ENCODE data around the gene CACNA1G. TPM values are rescaled to one million over a fixed set of nuclear protein-coding genes. Genes with fewer than 3 reads are reported as not detected.

Gene CACNA1G
- total RNA-seq, 1 donor from 2014 or later: 0.07 TPM

- no peaks in the 10 kb centered on the region for H3K9me3 Mint-ChIP-seq
- DNase-seq (no peak), ATAC-seq (ENCODE audit: low read depth) (no peak)
- intact Hi-C loops (cut with micrococcal nuclease): no loop called here
- POLR2A ChIA-PET: no interaction called here
- peaks cover 9% of the 10 kb centered on the region for H3K27me3 Mint-ChIP-seq
- no peaks in the 10 kb centered on the region for H3K4me1 Mint-ChIP-seq
- no peaks in the 10 kb centered on the region for H3K36me3 Mint-ChIP-seq (ENCODE audit: low read depth)
- no peak overlapping the region for H3K4me3 Mint-ChIP-seq
- CTCF ChIA-PET: no interaction called here
- no peak for TF ChIP-seq CTCF (IDR thresholded peaks at IDR 0.05)
- H3K27ac Mint-ChIP-seq: no peak overlapping the region
These were observed 105.8 kb downstream of the CACNA1G start for GRCh38 chr17:50666316-50666715.

DNA sequence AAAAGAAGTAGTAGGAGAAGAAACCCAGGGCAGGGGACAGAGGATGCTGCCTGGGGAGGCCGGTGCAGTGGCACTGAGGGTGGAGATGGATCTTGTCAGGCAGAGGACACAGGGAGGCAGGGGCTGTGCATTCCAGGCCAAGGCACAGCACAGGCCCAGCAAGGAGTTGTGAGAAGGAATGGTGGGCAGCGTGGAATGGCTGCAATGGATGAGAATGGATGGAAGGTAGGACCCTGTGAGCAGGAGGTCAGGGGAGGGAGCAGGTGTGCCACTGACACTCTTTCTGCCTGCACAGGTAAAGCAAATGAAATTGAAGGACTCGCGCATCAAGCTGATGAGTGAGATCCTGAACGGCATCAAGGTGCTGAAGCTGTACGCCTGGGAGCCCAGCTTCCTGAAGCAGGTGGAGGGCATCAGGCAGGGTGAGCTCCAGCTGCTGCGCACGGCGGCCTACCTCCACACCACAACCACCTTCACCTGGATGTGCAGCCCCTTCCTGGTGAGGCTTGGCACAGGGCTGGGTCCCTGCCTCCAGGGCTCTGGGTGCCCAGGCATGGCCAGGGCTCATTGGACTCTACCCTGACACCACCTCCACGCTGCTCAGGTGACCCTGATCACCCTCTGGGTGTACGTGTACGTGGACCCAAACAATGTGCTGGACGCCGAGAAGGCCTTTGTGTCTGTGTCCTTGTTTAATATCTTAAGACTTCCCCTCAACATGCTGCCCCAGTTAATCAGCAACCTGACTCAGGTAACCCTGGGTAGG lies 106.9 kb downstream of the CACNA1G start:
- POLR2A ChIA-PET: no interaction called here
- CTCF ChIA-PET: no interaction called here
- ATAC-seq (ENCODE audit: low read depth): no peak

DNA sequence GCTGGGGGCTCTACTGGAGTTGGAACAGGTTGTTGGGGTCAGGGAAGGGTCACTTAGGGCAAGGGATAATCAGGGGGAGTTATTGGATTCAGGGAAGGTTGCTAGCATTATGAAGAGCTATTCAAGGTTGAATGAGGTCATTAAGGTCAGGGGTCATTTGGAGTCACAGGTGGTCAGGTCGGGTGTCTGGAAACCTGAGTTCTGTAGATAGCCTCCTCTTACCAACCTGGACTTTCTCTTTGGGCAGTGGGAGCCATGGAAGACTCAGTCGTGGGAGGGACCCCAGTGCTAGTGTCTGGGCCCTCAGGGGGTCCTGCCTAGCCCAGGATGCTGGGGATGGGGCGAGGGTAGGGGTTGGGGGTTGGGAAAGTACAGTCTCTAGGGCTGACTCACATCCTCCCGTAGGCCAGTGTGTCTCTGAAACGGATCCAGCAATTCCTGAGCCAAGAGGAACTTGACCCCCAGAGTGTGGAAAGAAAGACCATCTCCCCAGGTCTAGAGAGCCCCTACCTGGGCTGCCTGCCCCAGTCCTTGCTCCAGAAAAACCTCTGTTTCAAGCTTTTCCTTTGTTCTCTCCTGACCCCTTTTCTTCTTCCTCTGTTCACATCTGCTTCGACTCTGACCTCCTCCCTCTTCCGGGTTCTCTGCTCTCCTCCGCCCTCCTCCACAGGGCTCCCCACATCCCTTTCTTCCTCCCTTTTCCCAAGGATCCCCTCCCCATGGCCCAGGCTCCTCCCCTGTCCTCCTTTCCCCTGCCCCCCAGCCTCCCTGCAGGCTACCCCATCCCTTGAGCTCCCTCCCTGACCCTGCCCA lies 107.7 kb downstream of the CACNA1G start:
- Mint-ChIP-seq H3K27ac (no peak overlapping the region), H3K36me3 (ENCODE audit: low read depth) (no peaks in the 10 kb centered on the region), H3K4me1 (no peaks in the 10 kb centered on the region), H3K27me3 (peaks cover under 1% of the 10 kb centered on the region), H3K9me3 (no peaks in the 10 kb centered on the region), H3K4me3 (no peak overlapping the region)
- TF ChIP-seq CTCF (IDR thresholded peaks at IDR 0.05): no peak
- POLR2A ChIA-PET: no interaction called here
- no peak for ATAC-seq (ENCODE audit: low read depth)
- intact Hi-C loops (cut with micrococcal nuclease): no loop called here
- DNase-seq: no peak
- CTCF ChIA-PET: no interaction called here

More for the DNA sequence above, 106.9 kb downstream of the CACNA1G start:
- Mint-ChIP-seq H3K4me3 (no peak overlapping the region), H3K4me1 (no peaks in the 10 kb centered on the region), H3K36me3 (ENCODE audit: low read depth) (no peaks in the 10 kb centered on the region), H3K27ac (no peak overlapping the region), H3K9me3 (no peaks in the 10 kb centered on the region), H3K27me3 (peaks cover 5% of the 10 kb centered on the region)
- DNase-seq: no peak
- intact Hi-C loops (cut with micrococcal nuclease): no loop called here
- no peak for TF ChIP-seq CTCF (IDR thresholded peaks at IDR 0.05)

- intact Hi-C loops (cut with micrococcal nuclease): no loop called here
- ATAC-seq (ENCODE audit: low read depth) (no peak), DNase-seq (no peak)
- Mint-ChIP-seq H3K9me3 (no peaks in the 10 kb centered on the region), H3K36me3 (ENCODE audit: low read depth) (no peaks in the 10 kb centered on the region), H3K4me3 (no peak overlapping the region), H3K27me3 (no peaks in the 10 kb centered on the region), H3K27ac (no peak overlapping the region), H3K4me1 (no peaks in the 10 kb centered on the region)
- TF ChIP-seq CTCF (IDR thresholded peaks at IDR 0.05): no peak
- CTCF ChIA-PET: no interaction called here
- POLR2A ChIA-PET: no interaction called here
These were observed 108.5 kb downstream of the CACNA1G start for GRCh38 chr17:50668838-50669581.

- DNase-seq (no peak), ATAC-seq (ENCODE audit: low read depth) (no peak)
- Mint-ChIP-seq H3K36me3 (ENCODE audit: low read depth) (no peaks in the 10 kb centered on the region), H3K27me3 (peaks cover 3% of the 10 kb centered on the region), H3K4me3 (no peak overlapping the region), H3K27ac (no peak overlapping the region), H3K9me3 (no peaks in the 10 kb centered on the region), H3K4me1 (no peaks in the 10 kb centered on the region)
- CTCF ChIA-PET: no interaction called here
- POLR2A ChIA-PET: no interaction called here
- intact Hi-C loops (cut with micrococcal nuclease): no loop called here
- no peak for TF ChIP-seq CTCF (IDR thresholded peaks at IDR 0.05)
These were observed 111.6 kb downstream of the CACNA1G start for GRCh38 chr17:50672071-50672470.

All from activated B cell treated with CpG ODN at 0.5 μM for 24 hours (primary cell).